T1000 (cell line): ENCODE results near the gene MTHFD1L.

ENCODE experiments used
- DNase-seq: peaks from one replicate; lab custom pipeline; 2025; ENCODE audit warnings: mixed read lengths; lab: John Stamatoyannopoulos, UW

Gene MTHFD1L

GRCh38 chr6:150991487-150991886 is 126.0 kb downstream of the MTHFD1L start:
- no peak for DNase-seq

DNA sequence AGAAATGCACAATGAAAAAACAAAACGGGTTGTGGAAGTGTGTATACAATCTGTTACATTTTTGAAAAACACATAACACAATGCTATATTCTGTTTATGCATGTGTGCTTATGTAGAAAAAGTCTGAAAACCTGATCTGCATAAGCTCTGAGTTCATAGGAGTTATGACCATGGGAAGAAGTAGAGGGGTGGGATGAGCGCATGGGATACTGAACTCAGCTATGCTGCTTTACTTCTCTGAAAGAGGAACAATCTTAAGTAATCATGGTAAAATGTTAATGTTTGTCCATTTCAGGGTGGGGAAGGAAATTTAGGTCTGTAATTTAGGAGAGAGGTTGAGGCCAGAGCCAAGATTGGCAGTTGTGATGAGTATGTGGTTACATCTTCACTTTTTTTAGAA is 126.8 kb downstream of the MTHFD1L start:
- DNase-seq = no peak

- no peak for DNase-seq
Observed at GRCh38 chr6:150992703-150993102, 127.2 kb downstream of the MTHFD1L start.

DNA sequence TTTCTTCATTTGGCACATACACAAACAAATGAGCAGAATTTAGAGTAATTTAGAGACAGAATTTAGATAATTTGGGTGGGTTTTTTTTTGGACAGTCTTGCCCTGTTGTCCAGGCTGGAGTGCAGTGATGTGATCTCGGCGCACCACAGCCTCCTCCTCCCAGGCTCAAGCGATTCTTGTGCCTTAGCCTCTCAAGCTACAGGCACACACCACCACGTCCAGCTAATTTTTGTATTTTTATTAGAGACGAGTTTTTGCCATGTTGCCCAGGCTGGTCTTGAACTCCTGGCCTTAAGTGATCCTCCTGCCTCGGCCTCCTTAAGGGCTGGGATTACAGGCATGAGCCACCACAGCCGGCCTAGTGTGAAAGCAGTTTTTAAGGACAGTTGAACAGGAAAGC is 127.8 kb downstream of the MTHFD1L start:
- no peak for DNase-seq

DNA sequence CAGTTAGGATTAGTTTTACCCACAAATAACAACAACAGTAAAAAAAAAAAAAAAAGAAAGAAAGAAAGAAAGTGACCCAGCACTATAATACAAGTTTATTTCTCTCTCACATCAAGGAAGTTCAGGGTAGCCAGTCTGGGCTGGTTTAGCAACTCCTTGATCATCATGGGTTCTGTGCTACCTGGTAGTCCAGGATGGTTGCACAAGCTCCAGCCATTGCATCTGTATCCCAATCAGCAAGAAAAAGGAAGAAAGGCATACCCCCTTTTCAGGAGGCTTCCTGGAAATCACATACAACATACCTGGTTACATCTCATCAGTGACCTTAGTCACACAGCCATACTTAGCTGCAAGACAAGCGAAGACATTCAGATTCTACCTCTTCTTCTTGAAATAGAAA is 128.5 kb downstream of the MTHFD1L start:
- DNase-seq = no peak

- DNase-seq = no peak
Observed at GRCh38 chr6:150996968-150997367, 131.5 kb downstream of the MTHFD1L start.

DNA sequence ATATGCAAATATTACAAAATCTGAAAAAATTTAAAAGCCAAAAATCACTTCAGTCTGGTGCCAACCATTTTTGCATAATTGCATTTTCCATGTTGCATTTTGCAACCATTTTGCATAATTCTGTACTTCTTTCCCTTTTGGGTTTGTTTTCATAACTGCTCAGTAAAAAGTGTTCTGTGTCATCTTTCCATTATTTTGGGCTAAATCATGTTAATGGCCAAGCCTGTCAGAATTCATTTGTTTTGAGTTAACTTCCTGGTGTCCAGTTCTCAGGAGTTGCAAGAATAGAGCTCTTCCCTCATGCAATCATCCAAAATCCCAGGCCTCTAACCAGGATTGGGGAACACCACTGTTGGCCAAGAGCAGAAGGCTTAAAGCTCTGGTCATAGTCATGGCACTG is 133.6 kb downstream of the MTHFD1L start:
- no peak for DNase-seq

GRCh38 chr6:150999576-150999975 is 134.1 kb downstream of the MTHFD1L start:
- DNase-seq = no peak

GRCh38 chr6:151001387-151002056 is 136.0 kb downstream of the MTHFD1L start:
- no peak for DNase-seq

GRCh38 chr6:151002057-151002450 is 136.6 kb downstream of the MTHFD1L start:
- DNase-seq = no peak

- DNase-seq = no peak
Observed at GRCh38 chr6:151002491-151002935, 137.0 kb downstream of the MTHFD1L start.

GRCh38 chr6:151004383-151005024 is 139.0 kb downstream of the MTHFD1L start:
- DNase-seq = no peak

DNA sequence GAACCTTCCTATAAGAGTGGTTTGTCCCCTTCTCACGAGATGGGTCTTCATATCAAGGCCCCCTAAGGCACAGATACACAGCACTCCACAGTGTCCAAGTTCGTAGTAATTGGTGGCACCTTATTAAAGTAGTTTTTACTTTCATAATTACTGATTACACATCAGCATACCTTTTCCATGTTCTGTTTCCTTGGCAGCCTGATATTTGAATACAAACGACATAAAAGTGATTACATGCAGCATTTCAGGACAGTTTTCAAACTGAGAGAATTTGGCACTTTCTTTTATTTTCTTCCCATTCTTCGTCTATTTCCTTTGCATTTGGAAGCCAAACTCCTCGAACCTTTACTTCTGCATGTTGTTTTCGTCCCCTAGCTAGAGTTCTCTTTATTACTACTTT is 139.7 kb downstream of the MTHFD1L start:
- DNase-seq = no peak

DNA sequence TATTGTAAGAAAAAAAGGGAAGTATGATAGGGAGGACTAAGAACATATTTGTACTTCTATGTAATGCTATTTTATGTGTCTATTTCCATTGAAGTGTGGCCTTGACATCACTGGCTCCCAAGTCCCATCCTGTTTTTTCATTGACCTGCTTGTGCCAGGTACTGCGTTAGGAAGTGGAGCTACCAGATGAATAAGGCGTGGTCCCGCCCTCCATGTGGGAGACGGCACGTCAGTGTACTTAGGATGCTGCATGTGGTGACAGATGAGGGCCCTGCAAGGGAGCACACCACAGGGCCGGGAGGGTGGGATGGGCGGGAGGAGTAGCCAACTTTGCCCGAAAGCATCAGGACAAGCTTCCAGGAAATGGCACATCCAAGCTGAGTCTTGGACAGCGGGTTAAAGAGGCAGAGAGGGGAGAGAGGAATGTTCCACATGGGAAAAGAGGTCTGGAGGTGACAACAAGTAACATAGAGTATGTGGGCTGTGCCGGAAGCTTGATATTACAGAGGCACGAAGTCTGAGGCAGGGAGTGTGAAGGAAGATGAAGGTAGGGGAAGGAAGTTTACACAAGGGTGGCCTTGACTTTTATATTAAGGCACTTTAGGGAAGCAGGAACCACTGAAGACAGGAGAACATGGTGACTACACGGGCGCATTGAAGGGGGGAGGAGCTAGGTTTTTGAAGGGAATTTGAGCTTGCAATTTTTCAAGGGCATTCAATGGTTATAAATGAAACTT is 140.6 kb downstream of the MTHFD1L start:
- DNase-seq = no peak

DNA sequence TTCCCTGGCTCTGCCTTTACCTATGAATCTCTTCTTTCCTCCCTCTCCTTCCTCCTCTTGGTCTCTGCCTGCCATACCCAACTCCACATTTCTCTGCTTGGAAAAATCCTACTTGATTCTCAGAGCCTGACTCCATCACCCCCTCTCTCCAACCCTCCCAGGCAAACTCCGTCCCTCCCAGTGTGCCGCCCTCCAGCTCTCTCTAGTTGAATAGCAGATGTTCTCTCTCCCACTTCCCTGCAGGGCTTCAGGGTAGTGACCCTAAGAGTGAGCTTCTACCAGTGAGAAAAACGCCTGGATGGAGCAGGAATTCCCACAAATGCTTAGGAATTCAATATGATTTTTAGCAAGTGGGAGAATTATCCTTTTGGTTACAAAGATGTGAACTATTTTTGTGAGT is 141.6 kb downstream of the MTHFD1L start:
- no peak for DNase-seq

DNA sequence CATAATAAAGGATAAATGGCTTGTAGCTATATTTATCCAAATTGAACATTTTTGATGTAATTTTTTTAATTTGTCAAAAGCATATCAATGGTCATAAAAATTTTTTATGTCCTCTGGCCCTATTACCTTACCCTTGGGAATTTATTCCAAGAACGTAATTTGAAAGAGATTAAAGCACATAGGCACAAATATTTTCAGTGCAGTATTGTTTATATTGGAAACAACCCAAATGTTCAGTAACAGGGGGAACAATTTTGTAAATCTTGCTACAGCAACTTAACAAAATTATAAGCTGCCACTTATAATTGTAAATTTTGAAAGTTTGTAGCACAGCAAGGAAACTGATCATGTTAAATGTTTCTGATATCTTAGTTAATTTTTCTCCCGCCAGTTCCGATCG is 142.4 kb downstream of the MTHFD1L start:
- no peak for DNase-seq

DNA sequence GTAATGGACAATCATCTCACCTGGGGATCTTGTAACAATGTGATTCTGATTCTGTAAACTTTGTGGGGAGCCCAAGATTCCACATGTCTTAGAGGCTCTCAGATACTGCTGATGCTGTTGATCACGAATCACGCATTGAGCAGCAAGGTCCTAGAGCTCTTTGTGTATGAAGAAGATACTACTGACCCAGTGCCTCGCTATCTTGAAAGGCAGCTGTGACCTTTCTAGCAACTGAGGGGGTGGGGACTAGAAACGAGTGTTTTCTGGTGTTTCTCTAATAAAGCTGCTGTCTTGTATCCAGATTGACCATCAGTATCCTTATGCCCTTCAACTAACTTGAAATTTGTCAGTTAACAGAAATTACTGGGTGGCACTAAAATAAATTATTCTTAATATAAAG is 142.9 kb downstream of the MTHFD1L start:
- no peak for DNase-seq

DNA sequence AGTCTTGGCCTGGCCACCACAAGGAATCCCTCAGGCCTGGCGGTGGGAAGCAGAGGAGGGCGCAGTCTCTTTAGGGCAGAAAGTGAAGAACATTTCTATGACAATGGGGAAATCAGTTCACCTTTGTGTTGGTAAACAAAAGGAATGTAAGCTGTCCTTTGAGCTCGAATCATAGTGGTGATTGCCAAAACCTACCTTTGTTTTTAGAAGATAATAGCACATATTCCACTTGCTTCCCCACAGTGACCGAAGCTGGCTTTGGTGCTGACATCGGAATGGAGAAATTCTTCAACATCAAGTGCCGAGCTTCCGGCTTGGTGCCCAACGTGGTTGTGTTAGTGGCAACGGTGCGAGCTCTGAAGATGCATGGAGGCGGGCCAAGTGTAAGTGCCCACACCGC is 144.1 kb downstream of the MTHFD1L start:
- no peak for DNase-seq

DNA sequence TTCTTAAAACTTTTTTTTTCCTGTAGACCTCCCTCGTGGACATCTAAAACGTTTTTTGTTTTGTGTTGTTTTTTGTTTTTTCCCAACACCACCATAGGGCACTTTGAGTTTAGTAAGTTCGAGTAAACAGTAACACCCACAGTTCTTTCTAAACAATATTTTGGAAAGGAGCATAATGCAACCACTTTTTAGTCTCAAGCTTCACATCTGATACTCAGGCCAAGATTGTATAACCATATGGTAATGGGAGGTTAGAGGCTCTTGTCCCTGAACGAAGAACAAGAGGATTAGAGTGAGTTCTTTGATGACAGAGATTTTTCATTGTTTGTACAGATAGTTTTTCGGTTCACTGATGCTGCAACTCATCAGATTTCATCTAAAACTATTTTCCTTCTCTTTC is 144.6 kb downstream of the MTHFD1L start:
- no peak for DNase-seq

DNA sequence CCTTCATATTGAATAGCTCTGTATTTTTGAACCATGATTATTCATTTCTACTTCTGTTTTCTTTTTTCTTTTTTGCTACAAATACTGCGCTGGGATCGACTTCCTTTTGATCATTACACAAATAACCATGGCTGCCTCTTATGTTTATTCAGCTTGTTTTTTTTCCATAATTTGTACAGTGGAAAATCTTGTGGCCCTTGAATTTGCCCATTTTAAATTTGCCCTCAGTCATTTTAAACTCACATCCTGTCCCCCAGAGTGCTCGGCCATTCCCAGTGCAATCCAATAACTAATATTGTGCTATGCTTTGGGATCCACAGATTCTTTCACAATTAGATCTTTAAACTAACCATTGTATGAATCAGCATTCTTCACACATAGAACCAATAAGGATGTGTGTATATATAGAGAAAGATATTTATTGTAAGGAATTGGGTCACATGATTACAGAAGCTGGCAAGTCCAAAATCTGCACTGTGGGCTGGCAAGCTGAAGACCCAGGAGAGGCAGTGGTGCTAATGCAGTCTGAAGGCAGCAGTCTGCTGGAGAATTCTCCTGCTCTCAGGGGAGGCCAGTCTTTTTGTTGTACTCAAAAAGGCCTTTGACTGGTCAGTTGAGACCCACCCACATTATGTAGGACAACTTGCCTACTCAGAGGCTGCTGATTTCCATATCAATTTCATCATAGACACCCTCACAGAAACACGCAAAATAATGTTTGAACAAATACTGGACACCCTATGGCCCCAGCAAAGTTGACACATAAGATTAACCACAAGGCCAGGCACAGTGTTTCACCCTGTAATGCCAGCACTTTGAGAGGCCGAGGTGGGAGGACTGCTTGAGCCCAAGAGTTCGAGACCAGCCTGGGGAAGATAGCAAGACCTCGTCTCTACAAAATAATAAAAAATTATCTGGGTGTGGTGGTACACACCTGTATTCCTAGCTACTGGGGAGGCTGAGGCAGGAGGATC is 147.1 kb downstream of the MTHFD1L start:
- no peak for DNase-seq

- peak; percentile 13 for DNase-seq
Observed at GRCh38 chr6:151014404-151015100, 149.1 kb downstream of the MTHFD1L start.
